ENCODE data around the gene ANXA2.
"Not testable (repeated sequence)": the region's sequence is repeated elsewhere in the genome, so short reads cannot be mapped to it uniquely, and the experiment has no call there.

ANXA2 gene

GRCh38 chr15:60410350-60410749, 12.6 kb upstream of the ANXA2 start:
- DNase-seq (ENCODE audit: low spot score), result not testable (repeated sequence)

GRCh38 chr15:60408463-60408981, 10.7 kb upstream of the ANXA2 start:
- DNase-seq (ENCODE audit: low spot score), result peak; percentile 64

- DNase-seq (ENCODE audit: low spot score), result peak; percentile 56
These were observed 9.6 kb upstream of the ANXA2 start for GRCh38 chr15:60407415-60407805.

- DNase-seq (ENCODE audit: low spot score), result no peak
These were observed 9.0 kb upstream of the ANXA2 start for GRCh38 chr15:60406513-60407414.

- DNase-seq (ENCODE audit: low spot score), result no peak
These were observed 7.6 kb upstream of the ANXA2 start for GRCh38 chr15:60405399-60405798.

- DNase-seq (ENCODE audit: low spot score), result not testable (repeated sequence)
These were observed 6.6 kb upstream of the ANXA2 start for GRCh38 chr15:60404351-60404750.

- DNase-seq (ENCODE audit: low spot score), result no peak
These were observed 3.2 kb upstream of the ANXA2 start for GRCh38 chr15:60400944-60401343.

GRCh38 chr15:60399931-60400330, 2.1 kb upstream of the ANXA2 start:
- DNase-seq (ENCODE audit: low spot score), result peak; percentile 35

- no peak for DNase-seq (ENCODE audit: low spot score)
These were observed 1.6 kb upstream of the ANXA2 start for GRCh38 chr15:60399246-60399915.

GRCh38 chr15:60396958-60397771, 621 bp downstream of the ANXA2 start:
- DNase-seq (ENCODE audit: low spot score), result peak; percentile 92

- DNase-seq (ENCODE audit: low spot score), result peak; percentile 48
These were observed 1.2 kb downstream of the ANXA2 start for GRCh38 chr15:60396560-60396957.

- peak; percentile 56 for DNase-seq (ENCODE audit: low spot score)
These were observed 1.7 kb downstream of the ANXA2 start for GRCh38 chr15:60396100-60396499.

- DNase-seq (ENCODE audit: low spot score), result peak; percentile 51
These were observed 2.3 kb downstream of the ANXA2 start for GRCh38 chr15:60395276-60396011.

GRCh38 chr15:60394689-60395097, 3.1 kb downstream of the ANXA2 start:
- DNase-seq (ENCODE audit: low spot score), result peak; percentile 53

- peak; percentile 98 for DNase-seq (ENCODE audit: low spot score)
These were observed 4.6 kb downstream of the ANXA2 start for GRCh38 chr15:60392986-60393790.

GRCh38 chr15:60392601-60392985, 5.2 kb downstream of the ANXA2 start:
- DNase-seq (ENCODE audit: low spot score), result peak; percentile 96

GRCh38 chr15:60391722-60392315, 6.0 kb downstream of the ANXA2 start:
- no peak for DNase-seq (ENCODE audit: low spot score)

- peak; percentile 88 for DNase-seq (ENCODE audit: low spot score)
These were observed 6.8 kb downstream of the ANXA2 start for GRCh38 chr15:60390871-60391501.

GRCh38 chr15:60390231-60390630, 7.6 kb downstream of the ANXA2 start:
- no peak for DNase-seq (ENCODE audit: low spot score)

All from RKO (cell line).